Measurements from ENCODE around the gene CENPM.
"Not testable (repeated sequence)": the region's sequence is repeated elsewhere in the genome, so short reads cannot be mapped to it uniquely, and the experiment has no call there.

Gene CENPM

DNA sequence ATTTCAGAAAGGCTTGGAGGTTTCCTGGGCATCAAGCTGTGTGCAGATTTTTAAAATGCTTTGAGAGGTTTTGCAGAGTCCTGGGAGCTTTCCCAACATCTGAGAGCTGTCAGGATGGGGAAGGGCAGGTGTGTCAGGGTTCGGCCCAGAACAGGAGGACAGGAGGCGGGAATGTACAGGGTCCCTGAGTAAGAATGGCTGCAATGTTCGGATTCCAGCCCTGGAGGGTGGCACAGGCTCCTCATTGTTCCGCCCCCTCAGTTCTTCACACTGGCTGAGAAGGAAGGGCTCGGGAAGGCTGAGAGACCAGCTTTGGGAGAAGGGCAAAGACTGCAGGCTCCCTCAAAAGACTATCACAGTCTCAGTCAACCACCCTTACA, 17.1 kb upstream of the CENPM start:
- no peak for DNase-seq

DNA sequence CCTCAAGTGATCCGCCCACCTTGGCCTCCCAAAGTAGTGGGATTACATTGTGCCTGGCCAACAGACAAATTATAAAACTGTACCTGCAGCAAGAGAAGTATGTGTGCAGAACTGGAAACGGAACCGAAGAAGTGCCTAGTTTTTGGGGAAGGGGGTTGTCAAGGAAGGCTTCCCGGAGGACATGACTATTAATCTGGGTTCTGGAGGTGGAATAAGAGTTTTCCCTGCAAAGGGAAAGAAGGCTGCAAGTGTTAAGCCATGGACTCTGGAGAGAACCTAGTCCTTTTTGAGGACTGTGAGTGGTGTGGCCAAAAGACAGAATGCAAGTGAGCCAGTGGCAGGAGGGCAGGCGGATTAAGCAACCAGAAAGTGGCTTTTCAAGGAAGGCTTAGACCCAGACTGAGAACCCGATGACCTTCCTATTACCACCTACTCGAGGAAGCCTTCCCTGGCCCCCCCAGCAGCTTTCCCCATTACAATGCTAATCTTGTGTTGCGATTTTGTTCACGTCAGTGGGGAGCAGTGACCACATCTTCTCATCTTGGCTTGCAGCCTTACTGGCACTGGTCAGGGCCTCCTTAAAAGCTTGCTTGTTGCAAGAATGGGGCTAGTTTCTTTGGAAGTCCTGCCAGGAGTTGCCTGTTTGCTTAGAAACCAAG, 16.6 kb upstream of the CENPM start:
- DNase-seq, result no peak

DNA sequence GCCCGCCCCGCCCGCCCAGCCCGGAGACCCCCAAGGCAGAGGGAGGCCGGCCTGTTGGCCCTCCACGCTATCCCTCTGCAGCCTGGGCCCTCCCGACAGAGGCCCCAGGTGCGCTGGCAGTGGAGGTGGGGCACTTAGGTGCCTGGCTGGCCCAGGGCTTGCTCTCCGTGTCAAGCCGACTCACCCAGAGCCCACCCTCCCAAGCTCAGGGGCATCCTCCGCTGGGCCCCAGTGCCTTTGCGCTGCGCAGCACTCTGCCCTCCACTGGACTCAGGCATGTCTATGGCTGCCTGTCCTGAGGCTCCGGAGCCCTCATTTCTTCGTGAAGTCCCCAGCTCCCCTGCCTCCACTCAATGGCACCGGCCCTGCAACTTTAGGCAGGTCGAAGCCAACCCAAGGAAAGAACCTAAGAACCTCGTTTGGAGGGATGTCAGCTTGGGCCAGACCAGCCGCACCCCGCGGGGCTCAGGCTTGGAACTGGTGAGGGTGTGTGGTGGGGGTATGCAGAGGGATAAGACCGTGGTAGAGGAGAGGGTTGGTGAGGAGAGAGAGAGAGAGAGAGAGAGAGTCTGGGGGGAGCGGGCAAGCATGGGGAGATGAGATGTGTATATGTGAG, 11.1 kb upstream of the CENPM start:
- no peak for DNase-seq

DNA sequence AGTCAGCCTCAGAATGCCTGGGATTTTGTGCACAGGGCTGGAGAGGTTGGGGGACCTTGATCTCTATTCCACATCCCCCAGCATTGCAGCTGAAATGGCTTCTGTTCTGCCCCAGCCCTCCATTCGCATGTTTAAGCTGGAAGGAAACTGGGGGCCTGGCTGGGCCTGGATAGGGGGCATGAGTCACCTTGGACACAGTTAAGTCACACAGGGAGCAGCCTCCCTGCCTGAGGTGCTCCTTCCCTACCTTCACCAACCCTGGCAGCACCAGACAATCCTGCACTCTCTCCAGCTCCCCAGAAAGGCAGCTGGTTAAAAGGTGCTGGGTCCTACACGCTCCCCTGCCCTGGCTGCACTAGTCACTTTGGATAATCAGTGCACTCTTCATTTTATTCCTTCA, 5.8 kb upstream of the CENPM start:
- DNase-seq, result no peak

DNA sequence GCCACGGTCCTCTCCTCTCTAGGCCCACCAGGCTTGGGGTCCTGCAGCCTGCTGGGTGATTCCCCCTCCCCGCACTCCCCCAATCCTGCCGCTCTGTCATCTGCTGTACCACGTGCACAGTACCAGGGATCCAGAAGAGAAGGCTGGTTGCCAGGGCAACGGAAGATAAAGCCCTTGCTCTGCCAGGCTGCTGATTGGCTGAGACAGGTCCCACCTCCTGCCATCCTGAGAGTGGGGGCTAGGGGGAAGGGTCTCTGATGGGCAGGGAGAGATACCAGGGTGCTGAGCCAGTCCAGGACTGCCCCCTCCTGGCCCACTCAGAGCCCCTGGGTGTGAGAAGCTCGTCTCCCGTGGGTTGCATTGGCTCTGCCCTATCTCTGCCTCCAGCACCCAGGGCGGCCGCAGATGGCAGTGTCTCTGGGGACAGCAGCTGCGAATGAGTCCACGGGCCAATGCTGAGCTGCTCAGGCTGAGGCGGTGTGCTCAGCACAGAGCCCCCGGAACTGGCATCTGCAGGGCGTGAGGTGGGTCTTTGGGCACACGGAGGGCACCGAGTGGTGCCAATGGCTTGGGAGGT, 5.0 kb upstream of the CENPM start, which contains the start of gene SMIM45:
Gene SMIM45 (plus strand): TSS at position 253 of the 577 bp plus-strand sequence.
- DNase-seq, result no peak

DNA sequence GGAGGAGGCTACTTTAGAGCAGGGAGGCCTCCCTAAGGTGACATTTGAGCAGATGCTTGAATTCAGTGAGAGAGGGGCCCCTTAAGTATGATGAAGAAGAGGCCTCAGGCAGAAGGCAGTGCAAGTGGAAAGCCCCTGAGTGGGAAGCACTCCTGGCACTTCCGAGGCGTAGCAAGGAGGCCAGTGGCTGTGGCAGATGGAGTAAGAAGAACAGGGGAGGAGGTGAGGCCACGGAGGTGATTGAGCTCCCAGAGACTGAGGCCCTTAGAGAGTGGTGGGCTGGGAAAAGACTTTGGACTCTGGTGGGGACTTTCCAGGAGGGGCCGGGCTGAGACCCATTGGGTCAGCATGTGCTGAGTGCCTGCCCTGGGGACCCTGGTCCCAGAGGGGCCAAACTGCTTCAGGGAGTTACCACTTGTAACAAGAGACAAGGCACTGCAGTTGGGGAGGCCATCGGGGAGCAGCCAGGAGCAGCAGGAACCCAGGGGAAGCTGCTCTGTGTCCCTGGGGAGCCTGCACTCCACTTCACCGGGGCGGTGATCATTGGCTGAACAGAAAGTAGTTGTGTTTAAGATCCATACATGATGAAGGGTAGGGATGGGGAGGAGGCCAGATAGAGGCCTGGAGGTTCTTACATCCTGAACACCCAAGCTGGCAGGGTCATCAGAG, 2.5 kb upstream of the CENPM start:
- DNase-seq, result peak; percentile 8

DNA sequence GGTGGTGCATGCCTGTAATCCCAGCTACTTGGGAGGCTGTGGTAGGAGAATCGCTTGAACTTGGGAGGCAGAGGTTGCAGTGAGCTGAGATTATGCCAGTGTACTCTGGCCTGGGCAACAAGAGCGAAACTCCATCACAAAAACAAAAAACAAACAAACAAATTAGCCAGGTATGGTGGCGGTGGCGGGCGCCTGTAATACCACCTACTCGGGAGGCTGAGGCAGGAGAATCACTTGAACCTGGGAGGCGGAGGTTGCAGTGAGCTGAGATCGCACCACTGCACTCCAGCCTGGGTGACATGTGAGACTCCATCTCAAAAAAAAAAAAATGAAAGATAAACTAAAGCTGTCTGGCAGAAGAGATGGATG, 2.0 kb upstream of the CENPM start:
- not testable (repeated sequence) for DNase-seq

DNA sequence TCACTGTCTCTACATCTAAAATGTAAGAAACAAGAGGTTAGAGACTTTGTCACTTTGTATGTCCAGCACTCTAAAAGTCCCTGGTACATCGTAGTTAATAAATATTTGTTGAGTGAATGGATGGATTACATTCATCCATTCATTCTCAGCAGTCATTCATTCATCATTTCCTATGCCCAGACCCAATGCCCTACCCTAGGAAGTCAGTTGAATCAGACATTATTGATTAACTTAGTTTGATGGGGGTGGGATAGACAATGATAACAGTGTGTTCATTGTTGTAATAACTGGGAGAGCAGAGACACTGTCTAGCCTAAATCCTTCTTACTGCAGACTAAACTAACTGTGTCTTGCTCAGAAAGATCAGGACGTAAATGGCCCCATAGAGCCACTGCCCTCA, 1.2 kb upstream of the CENPM start:
- DNase-seq, result no peak

DNA sequence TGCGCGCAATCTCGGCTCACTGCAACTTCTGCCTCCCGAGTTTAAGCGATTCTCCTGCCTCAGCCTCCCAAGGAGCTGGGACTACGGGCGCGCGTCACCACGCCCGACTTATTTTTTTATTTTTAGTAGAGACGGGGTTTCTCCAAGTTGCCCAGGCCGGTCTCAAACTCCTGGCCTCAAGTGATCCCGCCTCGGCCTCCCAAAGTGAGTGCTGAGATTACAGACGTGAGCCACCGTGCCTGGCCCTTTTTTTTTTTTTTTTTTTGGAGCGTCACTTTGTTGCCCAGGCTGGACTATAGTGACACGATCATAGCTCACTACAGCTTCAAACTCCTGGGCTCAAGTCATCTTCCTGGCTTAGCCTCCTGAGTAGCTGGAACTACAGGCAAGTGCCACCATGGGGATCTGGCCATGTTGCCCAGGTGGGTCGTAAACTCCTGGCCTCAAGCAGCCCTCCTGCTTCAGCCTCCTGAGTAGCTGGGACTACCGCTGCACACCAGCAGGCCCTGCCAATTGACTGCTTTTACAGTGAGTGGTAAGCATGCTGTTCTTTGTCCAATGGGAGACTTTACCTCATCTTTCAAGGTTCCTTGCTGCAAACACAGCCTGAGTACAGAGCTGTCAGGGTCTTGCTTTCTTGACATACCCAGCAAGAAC, 600 bp upstream of the CENPM start:
- no peak for DNase-seq

DNA sequence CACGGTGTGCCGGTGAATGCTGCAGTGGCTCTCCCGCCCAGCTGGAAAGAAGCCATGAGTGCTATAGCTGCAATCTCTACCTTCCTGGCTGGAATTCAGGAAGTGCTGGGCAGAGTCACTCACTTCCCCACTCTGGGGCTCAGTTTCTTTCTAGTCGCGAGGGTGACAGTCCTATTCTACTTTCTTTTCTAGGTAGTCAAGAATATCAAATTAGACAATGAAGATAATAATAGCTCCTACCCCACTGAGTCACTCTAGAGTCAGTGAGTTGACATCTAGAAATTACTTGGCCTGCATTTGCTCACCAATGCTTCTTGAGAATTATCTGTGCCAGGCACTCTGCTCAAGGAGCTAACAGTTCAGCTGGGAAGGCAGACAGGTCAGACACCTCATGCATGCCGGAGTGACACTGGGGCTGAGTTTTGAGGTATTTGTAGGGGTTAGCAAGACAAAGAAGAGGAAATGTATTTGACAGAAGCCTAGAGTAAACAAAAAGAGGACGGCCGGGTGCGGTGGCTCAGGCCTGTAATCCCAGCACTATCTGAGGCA, 3.2 kb downstream of the CENPM start:
- DNase-seq, result no peak

DNA sequence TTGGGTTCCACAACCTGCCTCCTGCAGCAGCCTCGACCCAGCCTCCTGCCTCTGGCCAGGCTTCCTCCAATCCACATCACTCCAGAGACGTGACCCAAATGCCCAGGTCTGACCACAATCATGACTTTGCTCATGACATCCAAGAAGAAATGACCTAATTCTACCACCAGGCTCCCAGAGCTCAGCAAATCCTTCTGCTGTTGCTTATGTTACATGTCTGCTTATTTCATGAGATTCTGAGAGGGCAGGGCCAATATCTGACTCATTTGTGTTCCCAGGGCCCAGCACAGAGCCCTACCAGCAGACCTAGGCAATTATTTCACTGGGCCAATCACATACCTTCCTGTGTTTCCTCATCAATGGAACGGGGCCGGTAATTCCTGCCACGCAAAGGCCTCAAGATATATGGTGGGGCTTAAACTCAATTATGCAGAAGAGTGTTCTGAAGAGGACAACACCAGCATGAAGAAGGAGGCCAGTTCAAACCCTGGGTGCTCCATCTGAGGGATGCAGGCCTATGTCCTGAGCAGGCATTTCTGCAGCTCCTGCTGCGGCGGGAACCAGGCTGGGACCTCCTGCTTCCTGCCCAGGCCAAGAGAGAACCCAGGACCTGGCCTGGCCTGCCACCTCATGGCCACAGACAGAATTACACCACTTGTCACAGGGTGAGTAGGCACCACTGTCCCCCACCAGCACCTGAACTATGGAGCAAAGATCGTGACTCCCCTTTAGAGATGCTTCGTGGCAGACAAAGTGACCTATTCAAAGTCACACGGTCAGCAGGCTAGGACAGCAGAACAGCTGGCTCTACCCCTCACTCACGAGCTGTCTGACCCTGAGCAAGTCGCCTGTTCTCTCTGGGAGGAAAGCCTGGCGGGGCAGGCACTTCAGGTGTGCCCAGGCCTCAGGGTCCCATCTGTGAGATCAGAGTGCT, 5.9 kb downstream of the CENPM start:
- peak; percentile 44 for DNase-seq

DNA sequence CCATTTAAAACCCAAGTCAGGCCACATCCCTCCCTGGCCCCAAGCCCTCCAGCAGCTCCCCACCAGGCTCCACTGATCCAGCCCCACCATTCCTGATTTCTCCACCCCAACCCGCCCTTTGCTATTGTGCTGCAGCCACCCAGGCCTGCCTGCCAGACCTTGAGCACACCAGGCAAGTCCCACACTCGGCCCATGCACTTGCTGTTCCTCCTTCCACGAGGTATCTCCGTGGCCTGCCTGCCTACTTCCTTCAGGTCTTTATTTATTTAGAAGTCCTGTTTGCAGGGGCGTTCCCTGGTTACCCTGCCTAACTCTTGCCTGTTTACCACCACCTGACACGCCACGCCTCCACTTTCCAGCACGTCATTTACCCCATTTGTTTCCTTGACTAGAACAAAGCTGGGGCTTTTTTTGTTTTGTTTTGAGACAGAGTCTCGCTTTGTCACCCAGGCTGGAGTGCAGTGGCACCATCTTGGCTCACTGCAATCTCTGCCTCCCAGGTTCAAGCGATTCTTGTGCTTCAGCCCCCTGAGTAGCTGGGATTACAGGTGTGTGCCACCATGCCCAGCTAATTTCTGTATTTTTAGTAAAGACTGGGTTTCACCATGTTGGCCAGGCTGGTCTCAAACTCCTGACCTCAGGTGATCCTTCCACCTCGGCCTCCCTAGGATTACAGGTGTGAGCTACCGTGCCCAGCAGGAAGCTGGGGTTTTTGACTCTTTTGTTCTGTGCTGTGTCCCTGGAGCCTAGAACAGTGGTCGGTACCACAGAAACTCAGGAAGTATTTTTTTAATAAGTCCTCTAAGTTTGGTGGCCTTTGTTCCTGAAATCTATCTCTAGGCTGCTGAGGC, 6.7 kb downstream of the CENPM start:
- peak; percentile 20 for DNase-seq

DNA sequence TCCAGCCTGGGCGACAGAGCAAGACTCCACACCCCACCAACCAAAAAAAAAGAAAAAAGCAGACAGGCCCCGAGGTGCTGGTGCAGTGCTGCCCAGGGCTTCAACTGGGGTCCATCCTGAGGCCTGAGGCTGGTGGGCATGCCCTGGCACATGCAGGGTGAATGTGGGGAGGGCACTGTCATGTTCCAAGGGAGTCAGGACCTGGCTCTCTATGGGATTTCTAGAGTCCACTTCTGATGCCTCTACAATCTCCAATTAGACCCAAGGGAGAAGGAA, 10.1 kb downstream of the CENPM start:
- DNase-seq, result no peak

DNA sequence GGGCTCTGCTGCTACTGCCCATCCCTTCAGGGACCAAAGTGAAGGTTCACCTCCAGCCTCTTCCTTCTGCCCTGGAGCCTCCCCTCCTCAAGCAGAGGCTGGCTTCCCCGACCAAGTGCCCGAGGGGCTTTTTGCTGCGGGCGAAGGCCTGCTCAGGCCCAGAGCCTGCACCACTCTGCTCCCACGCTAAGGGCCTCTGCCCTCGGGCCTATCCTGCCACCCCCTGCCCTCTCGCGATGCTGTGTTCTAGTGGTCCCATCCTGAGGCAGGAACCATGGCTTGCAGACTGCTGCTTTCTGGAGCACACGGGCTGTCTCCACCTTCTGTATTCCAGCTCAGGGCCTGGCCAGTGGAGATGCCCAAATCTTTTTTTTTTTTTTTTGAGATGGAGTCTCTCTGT, 11.4 kb downstream of the CENPM start:
- no peak for DNase-seq

DNA sequence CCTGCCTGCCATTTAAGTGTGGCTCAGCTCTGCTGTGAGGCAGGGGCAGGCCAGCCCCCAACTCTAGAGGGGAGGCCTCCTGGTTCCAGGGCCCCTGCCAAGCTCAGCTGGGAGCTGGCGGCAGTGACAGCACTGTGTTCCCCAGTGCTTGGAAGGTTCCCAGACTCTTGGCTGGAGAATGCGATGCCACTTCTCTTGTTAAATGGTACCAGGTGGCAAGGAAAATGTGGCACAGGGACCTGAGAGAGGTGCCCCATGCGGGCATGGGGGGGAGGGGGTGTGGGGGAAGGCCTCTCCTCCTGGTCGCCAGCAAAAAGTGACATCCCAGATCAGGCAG, 12.0 kb downstream of the CENPM start:
- DNase-seq, result no peak

DNA sequence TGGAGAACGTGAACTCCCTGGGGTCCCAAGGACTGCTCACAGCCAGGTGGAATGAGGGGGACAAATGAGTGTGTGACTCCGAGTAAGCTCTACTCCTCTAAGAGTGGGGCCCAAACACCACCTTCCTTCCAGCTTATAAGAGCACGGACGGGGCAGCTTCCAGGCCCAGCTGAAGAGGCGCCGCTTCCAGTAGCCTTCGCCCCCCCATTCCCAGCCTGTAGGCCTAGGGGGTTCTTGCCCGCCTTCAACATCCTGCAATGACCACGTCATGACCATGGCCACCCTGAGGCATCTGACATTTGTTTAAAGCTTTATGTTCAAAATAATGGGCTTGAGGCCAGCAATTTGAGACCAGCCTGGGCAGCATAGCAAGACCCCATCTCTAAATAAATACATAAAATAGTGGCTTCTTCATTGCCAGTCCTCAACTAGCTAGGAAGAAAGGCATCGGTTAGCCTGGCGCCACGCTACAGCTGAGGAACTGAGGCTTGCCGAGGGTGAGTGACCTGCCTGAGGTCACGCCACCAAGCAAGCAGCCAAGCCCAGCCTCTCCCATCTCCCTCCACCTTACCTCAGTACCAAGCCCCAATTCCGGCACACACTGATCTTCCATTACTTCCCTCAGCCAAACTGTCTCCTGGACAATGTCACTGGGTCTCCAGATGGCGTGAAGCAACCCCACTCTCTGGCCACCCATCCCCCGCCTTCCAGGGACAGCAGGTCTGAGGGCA, 12.5 kb downstream of the CENPM start:
- DNase-seq, result no peak

DNA sequence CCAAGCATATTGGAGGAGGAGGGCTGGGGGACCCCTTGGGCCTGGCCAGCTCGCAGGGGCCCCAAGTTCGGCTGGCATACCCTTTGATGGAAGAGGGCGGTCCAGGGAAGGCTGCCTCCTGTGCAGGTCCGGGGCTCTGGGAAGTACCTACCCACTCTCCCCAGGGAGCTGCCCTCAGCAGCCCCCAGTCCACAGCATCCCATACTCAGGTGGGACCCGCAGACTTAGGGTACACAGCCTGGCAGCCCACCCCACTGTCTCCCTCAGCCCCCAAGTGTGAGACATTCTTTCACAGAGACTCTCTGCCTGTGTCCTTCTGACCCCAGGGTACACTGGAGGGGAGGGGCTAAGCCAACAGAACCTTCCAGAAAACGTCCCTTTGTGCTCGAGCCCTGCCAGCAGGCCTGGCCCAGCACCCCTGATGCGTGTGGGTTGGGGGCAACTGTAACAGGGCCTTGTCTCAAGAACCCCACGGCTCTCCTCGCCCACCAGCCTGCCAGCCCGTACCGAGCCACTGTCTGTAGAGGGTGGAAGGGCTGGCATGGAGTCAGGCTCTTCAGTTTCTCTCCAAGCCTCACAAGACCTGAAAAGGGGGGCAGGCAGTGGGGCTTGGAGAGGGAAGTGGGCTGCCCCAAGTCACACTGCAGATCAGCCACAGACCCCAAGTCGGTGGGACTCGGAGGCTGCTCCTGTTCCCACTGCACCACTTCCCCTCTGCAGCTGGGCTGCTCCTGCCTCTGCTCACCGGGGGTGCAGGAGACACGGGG, 13.4 kb downstream of the CENPM start:
- no peak for DNase-seq

DNA sequence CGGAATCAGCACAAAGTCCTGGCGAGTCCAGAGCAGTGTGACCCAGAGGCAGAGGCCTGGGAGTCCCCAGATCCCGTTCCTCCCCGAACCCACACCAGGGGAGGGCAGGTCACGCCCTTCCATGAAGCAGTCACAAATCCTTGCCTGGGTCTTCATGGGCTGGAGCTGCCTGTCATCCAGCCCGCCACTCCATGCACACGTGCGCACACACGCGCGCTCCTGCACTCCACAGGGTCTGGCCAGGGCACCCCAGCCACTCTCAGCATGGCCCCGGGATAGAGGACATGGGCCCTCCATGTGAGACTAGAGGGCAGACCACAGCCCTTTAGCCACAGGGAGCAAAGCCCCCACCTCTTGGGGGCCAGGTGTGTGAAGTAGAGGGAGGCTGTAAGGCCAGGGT, 14.6 kb downstream of the CENPM start:
- no peak for DNase-seq

DNA sequence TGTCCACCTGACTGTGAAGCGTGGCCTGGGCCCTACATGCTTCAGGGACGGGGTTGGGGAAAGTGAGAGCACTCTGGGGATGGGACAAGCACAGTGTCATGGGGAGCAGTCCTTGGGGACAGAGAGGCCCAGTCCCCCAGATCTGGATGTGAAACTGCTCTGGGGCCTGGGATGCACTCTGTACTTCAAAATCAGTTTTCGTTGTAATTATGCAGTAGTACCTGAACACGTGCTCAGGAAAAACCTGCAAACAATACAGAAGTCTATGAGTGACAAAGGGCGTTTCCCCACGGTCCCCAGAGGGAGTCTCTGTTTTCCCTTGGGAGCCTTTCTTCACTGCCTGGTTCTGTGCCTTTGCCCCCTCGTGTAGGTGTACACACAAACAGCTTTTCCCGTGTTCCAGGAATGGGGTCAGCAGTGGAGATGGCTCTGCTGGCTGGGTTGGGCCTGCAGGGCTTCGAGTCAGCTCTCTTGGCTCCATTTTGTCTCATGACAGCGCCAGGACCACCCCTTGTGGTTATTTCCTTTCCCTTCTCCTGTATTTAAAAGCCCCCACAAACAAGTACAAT, 15.2 kb downstream of the CENPM start:
- peak; percentile 7 for DNase-seq

DNA sequence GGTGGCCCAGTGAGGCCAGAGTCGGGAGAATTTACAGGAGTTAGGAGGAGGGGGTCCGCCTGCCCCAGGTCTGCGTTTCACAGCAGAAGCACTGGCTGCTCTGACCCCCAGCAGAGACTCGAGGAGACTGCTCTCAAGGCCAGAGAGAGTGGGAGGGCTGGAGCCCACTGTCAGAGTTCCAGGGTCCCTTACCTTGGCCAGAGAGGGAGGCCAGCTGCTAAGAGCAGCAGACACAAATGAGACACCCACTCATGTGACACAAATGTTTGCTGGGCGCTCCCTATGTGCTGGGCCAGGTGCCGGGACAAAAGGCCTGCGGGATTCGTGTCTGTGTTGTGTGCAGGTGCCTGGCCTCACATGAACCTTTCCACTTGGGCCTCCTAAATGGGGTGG, 17.5 kb downstream of the CENPM start:
- peak; percentile 35 for DNase-seq
